Measurements from ENCODE around the gene UTS2R.
A peak's percentile ranks its signal among the peaks of the same experiment; 100 is the strongest.

UTS2R gene

DNA sequence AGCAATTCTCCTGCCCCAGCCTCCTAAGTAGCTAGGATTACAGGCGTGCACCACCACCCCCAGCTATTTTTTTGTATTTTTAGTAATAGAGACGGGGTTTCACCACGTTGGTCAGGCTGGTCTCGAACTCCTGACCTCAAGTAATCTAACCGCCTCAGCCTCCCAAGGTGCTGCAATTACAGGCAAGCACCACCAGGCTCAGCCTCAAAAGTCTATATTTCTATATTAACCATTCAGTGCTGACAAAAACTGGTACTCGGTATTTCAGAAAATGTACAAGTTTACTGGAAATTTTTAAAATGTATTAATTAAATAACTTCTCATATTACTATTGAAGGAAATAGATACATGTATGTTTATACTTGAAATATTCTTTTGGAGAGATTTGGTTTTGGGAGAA lies 45.2 kb downstream of the UTS2R start:
- H3K36me3 ChIP-seq (ENCODE audit: control insufficient read depth in 2 of 2, insufficient read depth in 2 of 2, low read length in 2 of 2): peaks cover 0 to 13% of the 10 kb centered on the region in 2 donors
- no peak overlapping the region for H3K4me3 ChIP-seq (ENCODE audit: low read length in 2 of 2)
- H3K9ac ChIP-seq (ENCODE audit: low read depth in 1 of 2, low read length in 2 of 2): no peak overlapping the region
- peaks cover 4 to 8% of the 10 kb centered on the region in 2 donors for H3K4me1 ChIP-seq (ENCODE audit: control insufficient read depth in 2 of 2, insufficient read depth in 2 of 2, low read length in 2 of 2)
- no peak overlapping the region for H3K27ac ChIP-seq (ENCODE audit: low read depth in 2 of 2, low read length in 2 of 2)
- H3K9me3 ChIP-seq (ENCODE audit: control insufficient read depth in 2 of 2, low read length in 2 of 2): no peaks in the 10 kb centered on the region
- no peaks in the 10 kb centered on the region for H3K27me3 ChIP-seq (ENCODE audit: control insufficient read depth in 2 of 2, insufficient read depth in 2 of 2, low read length in 2 of 2)

DNA sequence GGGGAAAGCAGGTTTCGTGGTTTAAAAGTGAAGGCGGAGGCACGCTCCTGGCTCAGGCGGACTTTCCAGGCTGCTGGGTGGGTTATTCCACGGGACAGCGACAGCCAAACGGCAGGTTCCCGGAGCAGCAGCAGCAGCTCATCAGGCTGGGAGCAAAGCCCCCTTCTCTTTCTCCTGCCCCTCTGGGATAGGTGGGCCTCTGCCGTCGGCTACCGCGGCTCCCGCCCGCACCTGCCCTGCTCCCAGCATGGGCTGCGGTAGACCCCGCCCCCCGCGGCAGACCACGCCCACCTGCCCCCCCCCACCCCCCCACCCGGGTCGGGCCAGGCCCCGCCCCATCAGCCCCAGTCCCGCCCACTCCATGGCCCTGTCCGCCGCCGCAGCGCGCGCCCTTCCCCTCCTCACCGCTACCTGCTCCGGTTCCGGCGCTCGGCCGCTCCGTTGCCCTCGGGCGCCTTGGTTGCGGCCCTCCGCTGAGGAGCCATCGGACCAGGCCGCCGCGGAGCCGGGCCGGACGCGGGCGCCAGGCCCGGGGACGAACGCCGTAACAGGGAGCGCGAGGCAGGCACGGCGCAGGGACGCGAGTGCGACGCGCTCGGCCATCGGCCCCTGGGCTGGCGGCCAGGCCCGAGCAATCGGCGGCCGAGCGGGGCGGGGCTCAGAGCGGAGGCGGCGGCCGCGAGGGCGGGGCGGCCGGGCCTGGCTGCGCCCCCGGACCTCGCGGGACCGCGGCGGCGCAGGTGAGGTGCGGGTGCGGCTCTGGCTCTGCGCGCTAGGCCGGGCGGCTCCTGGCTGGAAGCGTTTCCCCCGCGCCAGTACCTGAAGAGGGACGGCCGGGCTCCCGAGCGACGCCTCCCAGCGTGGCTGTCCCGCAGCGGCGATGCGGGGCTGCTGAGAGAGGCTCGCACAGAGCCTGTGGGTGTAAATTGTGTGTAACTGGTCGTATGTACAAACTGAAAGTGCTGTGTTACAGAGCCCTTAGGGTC lies 46.7 kb downstream of the UTS2R start, which contains the start of the genes HEXD and OGFOD3:
Gene HEXD (plus strand): TSS at position 347 of the 986 bp plus-strand sequence. CDS start 1,453 bp downstream, outside the sequence.
Gene OGFOD3 (minus strand): TSS at position 586 of the 986 bp plus-strand sequence. CDS start 101 bp downstream, at position 485.
- H3K27me3 ChIP-seq (ENCODE audit: control insufficient read depth in 2 of 2, insufficient read depth in 2 of 2, low read length in 2 of 2): no peaks in the 10 kb centered on the region
- peak within 1 kb of the TSS; percentile 74 to 94 for H3K4me3 ChIP-seq (ENCODE audit: low read length in 2 of 2)
- H3K36me3 ChIP-seq (ENCODE audit: control insufficient read depth in 2 of 2, insufficient read depth in 2 of 2, low read length in 2 of 2): peaks cover 0 to 9% of the 10 kb centered on the region in 2 donors
- H3K9me3 ChIP-seq (ENCODE audit: control insufficient read depth in 2 of 2, low read length in 2 of 2): no peaks in the 10 kb centered on the region
- peaks cover 4 to 8% of the 10 kb centered on the region in 2 donors for H3K4me1 ChIP-seq (ENCODE audit: control insufficient read depth in 2 of 2, insufficient read depth in 2 of 2, low read length in 2 of 2)
- H3K9ac ChIP-seq (ENCODE audit: low read depth in 1 of 2, low read length in 2 of 2): peak within 1 kb of the TSS; percentile 91 to 93
- peak within 1 kb of the TSS; percentile 91 to 94 for H3K27ac ChIP-seq (ENCODE audit: low read depth in 2 of 2, low read length in 2 of 2)

- Histone ChIP-seq H3K4me3 (ENCODE audit: low read length in 2 of 2) (peak overlapping the region; percentile 74 to 94), H3K9ac (ENCODE audit: low read depth in 1 of 2, low read length in 2 of 2) (peak overlapping the region in 1 of 2 donors; percentile 84), H3K27me3 (ENCODE audit: control insufficient read depth in 2 of 2, insufficient read depth in 2 of 2, low read length in 2 of 2) (no peaks in the 10 kb centered on the region), H3K27ac (ENCODE audit: low read depth in 2 of 2, low read length in 2 of 2) (peak overlapping the region; percentile 42 to 94), H3K4me1 (ENCODE audit: control insufficient read depth in 2 of 2, insufficient read depth in 2 of 2, low read length in 2 of 2) (peaks cover 4 to 8% of the 10 kb centered on the region in 2 donors), H3K9me3 (ENCODE audit: control insufficient read depth in 2 of 2, low read length in 2 of 2) (no peaks in the 10 kb centered on the region), H3K36me3 (ENCODE audit: control insufficient read depth in 2 of 2, insufficient read depth in 2 of 2, low read length in 2 of 2) (peaks cover 0 to 9% of the 10 kb centered on the region in 2 donors)
Observed at GRCh38 chr17:82419540-82419939, 48.0 kb downstream of the UTS2R start.

GRCh38 chr17:82424001-82424862 lies 52.7 kb downstream of the UTS2R start:
- H3K36me3 ChIP-seq (ENCODE audit: control insufficient read depth in 2 of 2, insufficient read depth in 2 of 2, low read length in 2 of 2): peaks cover 0 to 9% of the 10 kb centered on the region in 2 donors
- H3K9me3 ChIP-seq (ENCODE audit: control insufficient read depth in 2 of 2, low read length in 2 of 2): no peaks in the 10 kb centered on the region
- H3K4me3 ChIP-seq (ENCODE audit: low read length in 2 of 2): no peak overlapping the region
- no peak overlapping the region for H3K9ac ChIP-seq (ENCODE audit: low read depth in 1 of 2, low read length in 2 of 2)
- H3K27ac ChIP-seq (ENCODE audit: low read depth in 2 of 2, low read length in 2 of 2): no peak overlapping the region
- H3K4me1 ChIP-seq (ENCODE audit: control insufficient read depth in 2 of 2, insufficient read depth in 2 of 2, low read length in 2 of 2): peaks cover 0 to 5% of the 10 kb centered on the region in 2 donors
- H3K27me3 ChIP-seq (ENCODE audit: control insufficient read depth in 2 of 2, insufficient read depth in 2 of 2, low read length in 2 of 2): no peaks in the 10 kb centered on the region

DNA sequence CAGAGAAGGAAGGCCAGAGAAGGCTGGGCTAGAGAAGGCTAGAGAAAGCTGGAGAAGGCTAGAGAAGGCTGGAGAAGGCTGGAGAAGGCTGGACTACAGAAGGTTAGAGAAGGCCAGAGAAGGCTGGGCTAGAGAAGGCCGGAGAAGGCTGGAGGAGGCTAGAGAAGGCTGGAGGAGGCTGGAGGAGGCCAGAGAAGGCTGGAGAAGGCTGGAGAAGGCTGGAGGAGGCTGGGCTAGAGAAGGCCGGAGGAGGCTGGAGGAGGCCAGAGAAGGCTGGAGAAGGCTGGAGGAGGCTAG lies 53.2 kb downstream of the UTS2R start:
- H3K9ac ChIP-seq (ENCODE audit: low read depth in 1 of 2, low read length in 2 of 2): no peak overlapping the region
- peaks cover 0 to under 1% of the 10 kb centered on the region in 2 donors for H3K4me1 ChIP-seq (ENCODE audit: control insufficient read depth in 2 of 2, insufficient read depth in 2 of 2, low read length in 2 of 2)
- H3K4me3 ChIP-seq (ENCODE audit: low read length in 2 of 2): no peak overlapping the region
- H3K9me3 ChIP-seq (ENCODE audit: control insufficient read depth in 2 of 2, low read length in 2 of 2): no peaks in the 10 kb centered on the region
- peaks cover 0 to 9% of the 10 kb centered on the region in 2 donors for H3K36me3 ChIP-seq (ENCODE audit: control insufficient read depth in 2 of 2, insufficient read depth in 2 of 2, low read length in 2 of 2)
- no peak overlapping the region for H3K27ac ChIP-seq (ENCODE audit: low read depth in 2 of 2, low read length in 2 of 2)
- H3K27me3 ChIP-seq (ENCODE audit: control insufficient read depth in 2 of 2, insufficient read depth in 2 of 2, low read length in 2 of 2): no peaks in the 10 kb centered on the region
